Upper lobe of left lung (tissue), 4 donors: Measurements from ENCODE around the gene OR2T2.
"Not testable (repeated sequence)": the region's sequence is repeated elsewhere in the genome, so short reads cannot be mapped to it uniquely, and the experiment has no call there.

Experiments used
- EP300 ChIP-seq, 4 donors: sonication (generic); formaldehyde crosslinking; IDR thresholded peaks; one replicate each; pipeline ENCODE4 v1.5.1; 2017; ENCODE audit warnings: antibody characterized with exemption in 4 of 4, control low read depth in 2 of 4
- TF ChIP-seq, protein P1 (sequence below), 6 experiments: fragments of 450-650 bp in 4 of 6; fragments of 200-600 bp in 2 of 6; sonication (generic) in 2 of 6; IDR thresholded peaks; one replicate each; pipeline ENCODE4 v1.5.1; 2016 to 2019; ENCODE audit warnings: antibody characterized with exemption in 6 of 6

GRCh38 chr1:248472111-248472510 lies 26.7 kb downstream of the OR2T2 start:
- TF ChIP-seq, protein P1, sequence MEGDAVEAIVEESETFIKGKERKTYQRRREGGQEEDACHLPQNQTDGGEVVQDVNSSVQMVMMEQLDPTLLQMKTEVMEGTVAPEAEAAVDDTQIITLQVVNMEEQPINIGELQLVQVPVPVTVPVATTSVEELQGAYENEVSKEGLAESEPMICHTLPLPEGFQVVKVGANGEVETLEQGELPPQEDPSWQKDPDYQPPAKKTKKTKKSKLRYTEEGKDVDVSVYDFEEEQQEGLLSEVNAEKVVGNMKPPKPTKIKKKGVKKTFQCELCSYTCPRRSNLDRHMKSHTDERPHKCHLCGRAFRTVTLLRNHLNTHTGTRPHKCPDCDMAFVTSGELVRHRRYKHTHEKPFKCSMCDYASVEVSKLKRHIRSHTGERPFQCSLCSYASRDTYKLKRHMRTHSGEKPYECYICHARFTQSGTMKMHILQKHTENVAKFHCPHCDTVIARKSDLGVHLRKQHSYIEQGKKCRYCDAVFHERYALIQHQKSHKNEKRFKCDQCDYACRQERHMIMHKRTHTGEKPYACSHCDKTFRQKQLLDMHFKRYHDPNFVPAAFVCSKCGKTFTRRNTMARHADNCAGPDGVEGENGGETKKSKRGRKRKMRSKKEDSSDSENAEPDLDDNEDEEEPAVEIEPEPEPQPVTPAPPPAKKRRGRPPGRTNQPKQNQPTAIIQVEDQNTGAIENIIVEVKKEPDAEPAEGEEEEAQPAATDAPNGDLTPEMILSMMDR (IDR thresholded peaks at IDR 0.05): not testable (repeated sequence)
- TF ChIP-seq EP300 (IDR thresholded peaks at IDR 0.05): not testable (repeated sequence)
